Vagina (tissue), 2 donors: ENCODE results near the gene SNRPD1.

Source experiments
- POLR2A ChIP-seq, 2 donors: fragments of 450-650 bp; IDR thresholded peaks; one replicate each; pipeline ENCODE4 v1.6.1; 2017; ENCODE audit warnings: antibody characterized with exemption in 2 of 2, mild to moderate bottlenecking in 2 of 2, moderate library complexity in 2 of 2
- POLR2AphosphoS5 ChIP-seq, 2 donors: sonication (generic); formaldehyde crosslinking; IDR thresholded peaks; one replicate each; pipeline ENCODE4 v1.9.0; 2017; ENCODE audit warnings: antibody characterized with exemption in 2 of 2, mild to moderate bottlenecking in 2 of 2, low read depth in 1 of 2; ENCODE audit not compliant: insufficient read depth in 1 of 2
- TF ChIP-seq, protein P1 (sequence below), 3 experiments: fragments of 450-650 bp in 2 of 3; fragments of 200-600 bp in 1 of 3; sonication (generic) in 1 of 3; IDR thresholded peaks; one replicate each; pipeline ENCODE4 v1.5.1; 2017 to 2019; ENCODE audit warnings: antibody characterized with exemption in 3 of 3, mild to moderate bottlenecking in 2 of 3, moderate library complexity in 2 of 3

DNA sequence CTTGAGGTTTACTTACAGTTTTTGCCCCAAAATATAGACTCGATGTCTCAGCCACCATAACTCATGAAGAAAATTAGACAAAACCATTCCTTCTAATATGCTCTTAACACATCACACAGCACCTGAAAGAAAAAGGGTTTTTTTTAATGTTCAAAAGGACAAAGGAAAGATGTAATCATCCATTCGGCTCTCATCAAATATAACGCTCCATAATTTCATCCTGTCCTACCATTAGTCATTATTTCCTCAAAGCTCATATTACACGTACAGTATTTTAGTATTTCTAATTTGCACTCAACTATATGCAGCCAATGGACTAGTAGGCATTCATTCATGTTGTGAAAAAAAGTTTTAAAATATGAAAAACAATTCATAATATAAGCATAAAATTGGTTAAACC is 36.5 kb upstream of the SNRPD1 start:
- TF ChIP-seq, protein P1, sequence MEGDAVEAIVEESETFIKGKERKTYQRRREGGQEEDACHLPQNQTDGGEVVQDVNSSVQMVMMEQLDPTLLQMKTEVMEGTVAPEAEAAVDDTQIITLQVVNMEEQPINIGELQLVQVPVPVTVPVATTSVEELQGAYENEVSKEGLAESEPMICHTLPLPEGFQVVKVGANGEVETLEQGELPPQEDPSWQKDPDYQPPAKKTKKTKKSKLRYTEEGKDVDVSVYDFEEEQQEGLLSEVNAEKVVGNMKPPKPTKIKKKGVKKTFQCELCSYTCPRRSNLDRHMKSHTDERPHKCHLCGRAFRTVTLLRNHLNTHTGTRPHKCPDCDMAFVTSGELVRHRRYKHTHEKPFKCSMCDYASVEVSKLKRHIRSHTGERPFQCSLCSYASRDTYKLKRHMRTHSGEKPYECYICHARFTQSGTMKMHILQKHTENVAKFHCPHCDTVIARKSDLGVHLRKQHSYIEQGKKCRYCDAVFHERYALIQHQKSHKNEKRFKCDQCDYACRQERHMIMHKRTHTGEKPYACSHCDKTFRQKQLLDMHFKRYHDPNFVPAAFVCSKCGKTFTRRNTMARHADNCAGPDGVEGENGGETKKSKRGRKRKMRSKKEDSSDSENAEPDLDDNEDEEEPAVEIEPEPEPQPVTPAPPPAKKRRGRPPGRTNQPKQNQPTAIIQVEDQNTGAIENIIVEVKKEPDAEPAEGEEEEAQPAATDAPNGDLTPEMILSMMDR (IDR thresholded peaks at IDR 0.05) = no peak
- no peak for TF ChIP-seq POLR2A (IDR thresholded peaks at IDR 0.05)
- no peak for TF ChIP-seq POLR2AphosphoS5 (IDR thresholded peaks at IDR 0.05; ENCODE audit: insufficient read depth in 1 of 2, low read depth in 1 of 2)
